ENCODE data around the gene FAM228A. TPM values are rescaled to one million over a fixed set of nuclear protein-coding genes. Genes with fewer than 3 reads are reported as not detected.

The FAM228A gene
- total RNA-seq, 2 experiments from 2014 or later: not detected

GRCh38 chr2:24220554-24221291, 45.9 kb downstream of the FAM228A start:
- POLR2A ChIA-PET: no interaction called here
- CTCF ChIA-PET: no interaction called here

GRCh38 chr2:24221343-24222050, 46.6 kb downstream of the FAM228A start:
- ChIA-PET POLR2A (no interaction called here), CTCF (no interaction called here)

GRCh38 chr2:24222946-24223345, 48.1 kb downstream of the FAM228A start:
- ChIA-PET CTCF (no interaction called here), POLR2A (no interaction called here)

- POLR2A ChIA-PET: no interaction called here
- CTCF ChIA-PET: interaction anchor here (0.9 kb wide), 1 partner anchor 147 kb away, joined by 4 read pairs; no protein-coding TSS in a partner anchor
Measured at GRCh38 chr2:24225499-24226242, 50.8 kb downstream of the FAM228A start.

- POLR2A ChIA-PET: no interaction called here
- CTCF ChIA-PET: interaction anchor here (0.5 kb wide), 1 partner anchor 901 kb away, joined by 5 read pairs; no protein-coding TSS in a partner anchor
Measured at GRCh38 chr2:24228470-24228869, 53.6 kb downstream of the FAM228A start.

DNA sequence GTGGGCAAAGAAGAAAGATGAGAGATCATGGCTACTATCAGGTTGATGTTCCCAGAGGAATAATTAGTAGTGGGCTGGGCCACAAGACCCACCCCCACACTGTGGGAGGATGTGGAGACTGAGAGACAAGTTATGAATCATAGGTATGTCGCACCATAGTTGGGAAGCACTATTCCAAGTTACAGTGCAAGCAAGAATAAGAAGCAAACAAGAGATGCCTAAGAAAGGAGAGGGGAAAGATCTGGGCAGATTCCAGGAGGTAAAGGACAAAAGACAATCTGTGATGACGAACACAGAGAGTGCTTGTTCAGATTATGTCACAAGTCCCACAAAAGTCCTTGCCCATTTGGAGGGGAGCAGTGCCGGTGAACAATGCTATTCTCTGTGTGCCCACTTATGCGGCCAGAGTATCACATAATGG, 56.6 kb downstream of the FAM228A start:
- POLR2A ChIA-PET: no interaction called here
- CTCF ChIA-PET: no interaction called here

DNA sequence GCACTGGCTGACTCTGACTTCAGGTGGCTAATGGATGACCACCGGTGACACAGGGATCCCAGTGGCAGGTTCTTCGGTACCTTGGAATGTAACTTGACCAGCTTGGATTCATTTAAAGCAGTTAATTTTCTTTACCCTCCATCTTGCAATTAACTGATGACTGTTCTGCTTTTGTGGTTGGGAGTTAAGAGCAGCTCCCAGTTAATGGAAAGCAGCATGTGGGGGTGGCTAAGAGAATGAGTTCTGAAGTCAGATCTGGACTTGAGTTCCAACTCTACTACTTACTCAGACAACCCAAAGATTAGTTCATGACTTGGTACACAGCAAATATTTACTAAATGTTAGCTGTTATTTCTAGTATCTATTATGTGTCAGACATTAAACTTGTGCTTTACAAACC, 58.5 kb downstream of the FAM228A start:
- CTCF ChIA-PET: interaction anchor here (0.5 kb wide), 1 partner anchor 147 kb away, joined by 3 read pairs; no protein-coding TSS in a partner anchor
- POLR2A ChIA-PET: no interaction called here

GRCh38 chr2:24237313-24237712, 62.5 kb downstream of the FAM228A start:
- CTCF ChIA-PET: no interaction called here
- POLR2A ChIA-PET: no interaction called here

DNA sequence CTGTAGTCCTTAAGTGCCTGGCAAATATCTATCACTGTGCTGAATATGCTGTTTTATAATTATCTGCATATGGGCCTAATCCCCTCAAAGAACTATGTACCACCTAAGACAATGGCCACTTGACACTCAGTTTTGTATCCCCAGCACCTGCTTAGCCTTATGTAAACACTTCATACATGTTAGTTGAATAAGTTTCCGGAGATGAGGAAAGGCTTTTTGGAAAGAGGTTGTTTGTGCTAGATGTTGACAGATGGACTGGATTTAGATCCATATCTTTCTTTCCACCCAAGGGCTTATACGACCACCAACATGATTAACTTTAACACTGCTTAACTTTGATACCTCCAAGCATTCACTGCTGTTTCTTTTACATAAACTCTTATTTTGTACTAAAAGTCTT, 63.3 kb downstream of the FAM228A start:
- ChIA-PET CTCF (no interaction called here), POLR2A (no interaction called here)

DNA sequence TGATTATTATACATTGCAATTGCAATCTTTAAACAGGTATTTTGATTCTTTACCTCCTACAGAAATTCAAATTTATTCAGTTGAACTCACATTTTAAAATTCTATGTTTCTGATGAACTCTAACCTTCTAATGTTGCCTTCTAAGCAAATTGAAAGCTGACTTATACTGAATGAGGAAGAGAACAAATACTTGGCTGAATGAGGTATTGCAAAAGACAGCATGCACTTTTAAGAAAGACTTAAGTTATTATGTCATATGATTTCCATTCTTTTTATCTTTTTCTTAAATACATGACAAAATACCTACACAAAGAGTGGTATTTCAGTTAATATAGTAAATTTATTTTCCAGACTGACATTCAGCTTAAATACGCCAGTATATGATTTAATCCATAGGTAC, 64.7 kb downstream of the FAM228A start:
- POLR2A ChIA-PET: no interaction called here
- CTCF ChIA-PET: no interaction called here

Other genes starting within 250 kb of the FAM228A start
- gene ATAD2B, start 247.9 kb upstream of the FAM228A start, total RNA-seq: 10 to 100 TPM; 11.0 to 13.1 TPM
- 10 to 100 TPM; 11.8 to 12.8 TPM for gene UBXN2A, start 234.6 kb upstream of the FAM228A start, total RNA-seq
- under 1 TPM in 1 of 2 experiments, not detected in 1; 0.25 TPM for gene MFSD2B, start 165.0 kb upstream of the FAM228A start, total RNA-seq
- gene WDCP, start 127.7 kb upstream of the FAM228A start, total RNA-seq: 10 to 100 TPM; 27.1 to 30.9 TPM
- 1 to 10 TPM; 3.1 to 3.2 TPM for gene FKBP1B, start 125.3 kb upstream of the FAM228A start, total RNA-seq
- gene SF3B6, start 98.7 kb upstream of the FAM228A start, total RNA-seq: 100 to 1,000 TPM; 147 to 151 TPM
- gene TP53I3, start 90.2 kb upstream of the FAM228A start, total RNA-seq: 1 to 10 TPM; 2.0 to 3.0 TPM
- gene PFN4, start 51.7 kb upstream of the FAM228A start, total RNA-seq: under 1 TPM in 1 of 2 experiments, not detected in 1; 0.40 TPM
- 1 to 10 TPM; 4.2 TPM for gene FAM228B, start 51.6 kb upstream of the FAM228A start, total RNA-seq
- gene ITSN2, start 185.5 kb downstream of the FAM228A start, total RNA-seq: 10 to 100 TPM; 59.0 to 61.6 TPM

All from activated CD8-positive, alpha-beta memory T cell treated with anti-CD3 and anti-CD28 coated beads for 36 hours (primary cell).